GM20431 (cell line): ENCODE data around the gene HES4.

Experiments used
- in situ Hi-C: fragments of 300-500 bp; cut with MseI, MboI; formaldehyde crosslinking; loops from one replicate; pipeline ENCODE4 v1.15.0; 2020; ENCODE audit warnings: low sequenced_read_pairs; ENCODE audit not compliant: unreplicated experiment

HES4 gene, protein sequence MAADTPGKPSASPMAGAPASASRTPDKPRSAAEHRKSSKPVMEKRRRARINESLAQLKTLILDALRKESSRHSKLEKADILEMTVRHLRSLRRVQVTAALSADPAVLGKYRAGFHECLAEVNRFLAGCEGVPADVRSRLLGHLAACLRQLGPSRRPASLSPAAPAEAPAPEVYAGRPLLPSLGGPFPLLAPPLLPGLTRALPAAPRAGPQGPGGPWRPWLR

DNA sequence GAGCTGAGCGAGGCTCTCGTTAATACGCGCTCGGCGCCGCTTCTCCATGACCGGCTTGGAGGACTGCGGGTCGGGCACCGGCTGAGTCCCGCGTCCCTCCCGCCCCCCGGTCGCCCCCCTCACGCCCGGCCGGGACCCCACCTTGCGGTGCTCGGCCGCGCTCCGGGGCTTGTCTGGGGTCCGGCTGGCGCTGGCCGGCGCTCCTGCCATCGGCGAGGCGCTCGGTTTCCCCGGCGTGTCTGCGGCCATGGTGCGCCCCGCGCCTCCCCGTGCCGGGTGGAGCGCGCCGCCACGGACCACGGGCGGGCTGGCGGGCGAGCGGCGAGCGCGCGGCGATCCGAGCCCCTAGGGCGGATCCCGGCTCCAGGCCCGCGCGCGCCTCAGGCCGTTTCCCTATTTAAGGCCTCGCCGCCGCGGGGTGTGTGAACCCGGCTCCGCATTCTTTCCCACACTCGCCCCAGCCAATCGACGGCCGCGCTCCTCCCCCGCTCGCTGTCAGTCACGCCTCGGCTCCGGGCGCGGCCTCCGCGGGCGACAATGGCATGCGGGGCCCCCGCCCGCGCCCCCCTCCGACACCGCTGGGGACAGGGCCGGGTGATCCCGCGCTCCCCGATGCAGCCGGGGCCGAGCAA lies at the start of gene HES4:
HES4 (minus strand) TSS at position 373 of the 632 bp plus-strand sequence; CDS start at position 249, 124 bp downstream.
- in situ Hi-C loops = no loop called here

DNA sequence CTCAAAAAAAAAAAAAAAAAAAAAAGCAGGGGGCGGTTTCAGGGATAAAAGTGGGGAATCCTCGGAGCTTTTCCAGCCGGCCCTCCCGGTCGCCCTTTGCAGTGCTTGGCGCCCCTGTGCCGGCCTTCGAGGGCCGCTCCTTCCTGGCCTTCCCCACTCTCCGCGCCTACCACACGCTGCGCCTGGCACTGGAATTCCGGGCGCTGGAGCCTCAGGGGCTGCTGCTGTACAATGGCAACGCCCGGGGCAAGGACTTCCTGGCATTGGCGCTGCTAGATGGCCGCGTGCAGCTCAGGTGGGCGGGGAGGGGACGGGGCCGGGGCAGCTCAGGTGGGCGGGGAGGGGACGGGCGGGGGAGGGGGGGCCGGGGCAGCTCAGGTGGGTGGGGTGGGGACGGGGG lies 48.9 kb upstream of the HES4 start:
- in situ Hi-C loops = no loop called here

DNA sequence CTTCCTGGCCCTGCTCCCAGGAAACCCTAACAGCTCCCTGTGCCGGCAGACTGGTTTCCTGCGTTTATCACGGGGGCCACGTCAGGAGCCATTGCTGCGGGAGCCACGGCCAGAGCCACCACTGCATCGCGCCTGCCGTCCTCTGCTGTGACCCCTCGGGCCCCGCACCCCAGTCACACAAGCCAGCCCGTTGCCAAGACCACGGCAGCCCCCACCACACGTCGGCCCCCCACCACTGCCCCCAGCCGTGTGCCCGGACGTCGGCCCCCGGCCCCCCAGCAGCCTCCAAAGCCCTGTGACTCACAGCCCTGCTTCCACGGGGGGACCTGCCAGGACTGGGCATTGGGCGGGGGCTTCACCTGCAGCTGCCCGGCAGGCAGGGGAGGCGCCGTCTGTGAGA lies 48.1 kb upstream of the HES4 start:
- in situ Hi-C loops = no loop called here

DNA sequence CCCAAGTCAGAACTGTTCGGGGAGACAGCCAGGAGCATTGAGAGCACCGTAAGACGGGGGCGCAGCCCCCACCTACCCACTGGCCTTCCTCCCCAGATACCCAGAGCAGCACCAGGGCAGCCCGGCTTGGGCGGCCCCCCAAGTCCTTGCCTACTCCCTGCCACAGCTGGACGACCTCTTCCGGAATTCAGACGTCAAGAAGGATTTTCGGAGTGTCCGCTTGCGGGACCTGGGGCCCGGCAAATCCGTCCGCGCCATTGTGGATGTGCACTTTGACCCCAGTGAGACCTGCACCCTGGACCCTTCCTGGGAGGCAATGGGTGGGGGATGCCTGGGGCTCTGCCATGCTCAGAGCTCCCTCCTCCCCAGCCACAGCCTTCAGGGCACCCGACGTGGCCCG lies 47.5 kb upstream of the HES4 start:
- in situ Hi-C loops = no loop called here

DNA sequence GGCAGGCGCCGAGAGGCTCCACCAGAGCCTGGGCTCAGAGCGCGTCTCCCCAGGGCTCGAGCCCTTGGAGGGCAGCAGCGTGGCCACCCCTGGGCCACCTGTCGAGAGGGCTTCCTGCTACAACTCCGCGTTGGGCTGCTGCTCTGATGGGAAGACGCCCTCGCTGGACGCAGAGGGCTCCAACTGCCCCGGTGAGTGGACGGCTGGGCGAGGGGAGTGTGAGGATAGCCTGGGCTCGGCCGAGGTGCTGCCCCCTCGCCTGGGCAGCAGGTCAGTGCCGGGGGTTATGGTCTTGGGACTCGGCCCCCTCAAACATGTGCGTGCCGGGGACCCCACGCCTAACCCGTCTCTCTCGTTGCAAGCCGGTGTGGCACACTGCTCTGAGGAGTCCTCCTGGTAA lies 46.9 kb upstream of the HES4 start:
- in situ Hi-C loops = no loop called here

DNA sequence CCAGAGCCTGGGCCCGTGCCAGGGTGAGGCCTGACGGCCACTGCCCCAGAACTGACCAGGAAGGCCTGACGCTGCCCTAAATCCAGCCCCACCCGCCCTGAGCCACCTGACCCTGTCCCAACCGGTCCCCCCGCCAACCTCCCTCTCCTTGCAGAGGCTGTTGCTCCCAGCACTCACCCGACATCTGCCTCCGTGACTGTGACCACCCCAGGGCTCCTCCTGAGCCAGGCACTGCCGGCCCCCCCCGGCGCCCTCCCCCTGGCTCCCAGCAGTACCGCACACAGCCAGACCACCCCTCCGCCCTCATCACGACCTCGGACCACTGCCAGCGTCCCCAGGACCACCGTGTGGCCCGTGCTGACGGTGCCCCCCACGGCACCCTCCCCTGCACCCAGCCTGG lies 46.3 kb upstream of the HES4 start:
- in situ Hi-C loops = no loop called here

DNA sequence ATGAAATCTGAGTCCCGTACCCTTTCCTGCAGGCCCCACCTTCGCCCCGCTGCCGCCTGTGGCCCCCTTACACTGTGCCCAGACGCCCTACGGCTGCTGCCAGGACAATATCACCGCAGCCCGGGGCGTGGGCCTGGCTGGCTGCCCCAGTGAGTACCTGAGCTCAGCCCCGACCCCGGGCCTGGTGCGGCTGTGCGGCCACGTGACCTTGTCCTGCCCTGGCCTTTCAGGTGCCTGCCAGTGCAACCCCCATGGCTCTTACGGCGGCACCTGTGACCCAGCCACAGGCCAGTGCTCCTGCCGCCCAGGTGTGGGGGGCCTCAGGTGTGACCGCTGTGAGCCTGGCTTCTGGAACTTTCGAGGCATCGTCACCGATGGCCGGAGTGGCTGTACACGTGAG lies 45.2 kb upstream of the HES4 start:
- in situ Hi-C loops = no loop called here

DNA sequence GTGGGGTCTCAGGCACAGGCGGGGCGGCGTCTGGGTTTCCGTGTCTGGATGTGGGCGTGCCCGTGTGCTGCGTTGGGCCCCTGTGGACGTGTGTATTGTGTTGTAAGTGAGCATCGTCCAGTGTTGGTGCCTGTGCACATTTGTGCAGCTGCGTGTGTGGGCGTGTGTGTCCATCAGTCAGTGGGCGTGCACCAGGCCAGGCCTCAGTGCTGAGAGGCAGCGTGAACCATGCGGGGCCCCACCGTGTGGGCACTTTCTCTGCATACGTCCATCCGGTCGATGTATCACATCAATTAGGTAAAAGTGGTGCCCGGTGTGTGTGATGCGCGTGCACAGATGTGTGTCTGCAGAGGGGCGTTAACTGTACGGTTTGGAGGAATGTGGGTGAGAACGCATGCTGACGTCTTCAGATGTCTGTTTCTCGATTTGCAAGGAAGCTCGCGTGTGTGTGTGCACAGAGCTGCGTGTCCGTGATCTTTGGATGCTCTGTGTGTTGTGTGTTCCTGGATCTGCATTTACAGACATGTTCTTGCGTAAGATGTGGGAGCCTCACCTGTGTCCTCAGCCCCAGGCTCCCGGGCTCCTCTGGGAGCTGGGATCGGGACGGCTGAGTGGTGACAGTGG lies 44.7 kb upstream of the HES4 start:
- in situ Hi-C loops = no loop called here

DNA sequence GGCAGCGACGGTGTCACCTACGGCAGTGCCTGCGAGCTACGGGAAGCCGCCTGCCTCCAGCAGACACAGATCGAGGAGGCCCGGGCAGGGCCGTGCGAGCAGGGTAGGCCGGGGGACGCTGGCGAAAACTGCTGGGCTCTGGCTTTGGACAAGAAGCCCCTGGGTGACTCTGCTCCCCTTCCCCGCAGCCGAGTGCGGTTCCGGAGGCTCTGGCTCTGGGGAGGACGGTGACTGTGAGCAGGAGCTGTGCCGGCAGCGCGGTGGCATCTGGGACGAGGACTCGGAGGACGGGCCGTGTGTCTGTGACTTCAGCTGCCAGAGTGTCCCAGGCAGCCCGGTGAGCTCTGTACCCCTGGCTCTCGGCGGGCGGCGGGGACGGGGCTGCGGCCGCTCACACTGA lies 44.0 kb upstream of the HES4 start:
- in situ Hi-C loops = no loop called here

DNA sequence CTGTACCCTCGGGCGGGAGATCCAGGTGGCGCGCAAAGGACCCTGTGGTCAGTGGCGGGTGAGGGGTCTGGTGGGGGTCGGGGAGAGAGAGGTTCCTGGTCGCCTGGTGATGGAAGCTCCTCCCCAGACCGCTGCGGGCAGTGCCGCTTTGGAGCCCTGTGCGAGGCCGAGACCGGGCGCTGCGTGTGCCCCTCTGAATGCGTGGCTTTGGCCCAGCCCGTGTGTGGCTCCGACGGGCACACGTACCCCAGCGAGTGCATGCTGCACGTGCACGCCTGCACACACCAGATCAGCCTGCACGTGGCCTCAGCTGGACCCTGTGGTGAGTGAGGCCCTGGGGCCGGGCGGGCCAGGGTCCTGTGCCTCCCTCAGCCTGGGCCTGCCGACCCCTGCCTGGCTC lies 43.5 kb upstream of the HES4 start:
- in situ Hi-C loops = no loop called here

DNA sequence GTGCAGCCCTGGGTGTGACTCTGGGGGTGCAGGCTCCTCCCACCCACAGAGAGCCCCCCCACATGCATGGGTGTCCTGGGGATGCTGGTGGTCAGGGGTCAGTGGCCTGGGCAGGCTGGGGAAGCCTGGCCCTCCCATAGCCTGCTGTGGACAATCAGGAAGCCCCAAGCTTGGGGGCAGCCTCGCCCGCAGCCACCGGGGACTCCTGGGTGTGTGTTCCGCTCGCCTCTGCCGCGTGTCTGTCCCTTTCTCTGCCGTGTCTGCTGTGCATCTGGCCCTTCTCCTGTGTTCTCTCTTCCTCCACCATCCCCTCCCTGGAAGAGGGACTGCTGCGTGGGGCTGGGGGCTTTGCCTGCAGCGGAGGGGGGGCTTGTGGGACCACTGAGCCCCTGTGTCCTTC lies 42.9 kb upstream of the HES4 start:
- in situ Hi-C loops = no loop called here

DNA sequence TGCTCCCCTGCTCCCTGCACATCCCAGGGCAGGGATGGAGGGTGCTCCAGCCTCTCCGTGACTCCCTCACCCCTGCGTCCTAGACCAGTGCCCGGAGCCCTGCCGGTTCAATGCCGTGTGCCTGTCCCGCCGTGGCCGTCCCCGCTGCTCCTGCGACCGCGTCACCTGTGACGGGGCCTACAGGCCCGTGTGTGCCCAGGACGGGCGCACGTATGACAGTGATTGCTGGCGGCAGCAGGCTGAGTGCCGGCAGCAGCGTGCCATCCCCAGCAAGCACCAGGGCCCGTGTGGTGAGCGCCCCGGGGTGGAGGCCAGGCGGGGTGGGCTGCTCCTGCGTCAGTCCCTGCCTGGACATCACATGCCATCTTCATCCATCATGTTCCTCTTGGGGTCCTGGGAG lies 42.0 kb upstream of the HES4 start:
- in situ Hi-C loops = no loop called here

DNA sequence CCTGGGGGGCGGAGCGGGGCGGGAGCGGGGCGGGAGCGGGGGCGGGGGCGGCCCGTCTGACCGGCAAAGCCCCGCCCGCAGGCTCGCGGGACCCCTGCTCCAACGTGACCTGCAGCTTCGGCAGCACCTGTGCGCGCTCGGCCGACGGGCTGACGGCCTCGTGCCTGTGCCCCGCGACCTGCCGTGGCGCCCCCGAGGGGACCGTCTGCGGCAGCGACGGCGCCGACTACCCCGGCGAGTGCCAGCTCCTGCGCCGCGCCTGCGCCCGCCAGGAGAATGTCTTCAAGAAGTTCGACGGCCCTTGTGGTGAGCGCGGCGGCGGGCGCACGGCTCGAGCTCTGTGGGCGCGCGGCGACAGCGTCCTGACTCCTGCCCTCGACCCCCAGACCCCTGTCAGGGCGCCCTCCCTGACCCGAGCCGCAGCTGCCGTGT lies 41.2 kb upstream of the HES4 start:
- in situ Hi-C loops = no loop called here

DNA sequence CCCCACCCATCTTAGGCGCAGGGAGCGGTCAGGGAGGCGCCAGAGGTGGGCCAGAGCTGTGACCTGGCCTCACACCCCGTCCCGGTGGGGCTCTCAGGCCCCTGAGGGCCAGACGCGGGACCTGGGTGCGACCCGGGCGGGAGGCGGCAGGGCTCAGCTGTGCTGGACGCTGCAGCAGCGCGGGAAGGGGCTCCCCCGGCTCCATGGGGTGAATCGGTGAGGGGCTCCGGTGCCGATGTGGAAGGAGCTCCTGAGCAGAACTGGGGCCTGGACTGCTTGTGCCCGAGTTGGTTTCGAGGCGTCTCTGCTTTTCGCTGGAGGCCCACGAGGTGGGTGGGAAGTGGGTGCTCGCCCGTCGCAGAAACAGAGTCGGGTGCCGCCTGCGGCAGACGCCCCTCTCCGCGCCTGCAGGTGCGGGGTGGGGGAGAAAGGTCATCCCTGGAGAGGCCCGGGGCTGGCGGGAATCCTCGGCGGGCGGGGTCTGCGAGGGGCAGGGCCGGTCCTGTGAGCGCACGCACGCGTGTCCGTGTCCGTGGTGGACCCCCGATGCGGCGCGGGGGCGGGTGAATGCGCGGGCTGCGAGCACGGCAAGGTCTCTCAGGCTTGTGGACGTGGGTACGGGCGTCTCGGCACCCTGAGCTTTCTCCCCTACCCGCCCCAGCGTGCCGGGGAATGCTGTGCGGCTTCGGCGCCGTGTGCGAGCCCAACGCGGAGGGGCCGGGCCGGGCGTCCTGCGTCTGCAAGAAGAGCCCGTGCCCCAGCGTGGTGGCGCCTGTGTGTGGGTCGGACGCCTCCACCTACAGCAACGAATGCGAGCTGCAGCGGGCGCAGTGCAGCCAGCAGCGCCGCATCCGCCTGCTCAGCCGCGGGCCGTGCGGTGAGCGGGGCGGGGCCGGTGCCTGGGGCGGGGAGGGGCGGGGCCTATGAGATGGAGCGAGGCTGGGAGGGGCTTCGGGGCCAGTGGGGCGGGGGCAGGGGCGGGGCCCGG lies 40.4 kb upstream of the HES4 start:
- in situ Hi-C loops = no loop called here

DNA sequence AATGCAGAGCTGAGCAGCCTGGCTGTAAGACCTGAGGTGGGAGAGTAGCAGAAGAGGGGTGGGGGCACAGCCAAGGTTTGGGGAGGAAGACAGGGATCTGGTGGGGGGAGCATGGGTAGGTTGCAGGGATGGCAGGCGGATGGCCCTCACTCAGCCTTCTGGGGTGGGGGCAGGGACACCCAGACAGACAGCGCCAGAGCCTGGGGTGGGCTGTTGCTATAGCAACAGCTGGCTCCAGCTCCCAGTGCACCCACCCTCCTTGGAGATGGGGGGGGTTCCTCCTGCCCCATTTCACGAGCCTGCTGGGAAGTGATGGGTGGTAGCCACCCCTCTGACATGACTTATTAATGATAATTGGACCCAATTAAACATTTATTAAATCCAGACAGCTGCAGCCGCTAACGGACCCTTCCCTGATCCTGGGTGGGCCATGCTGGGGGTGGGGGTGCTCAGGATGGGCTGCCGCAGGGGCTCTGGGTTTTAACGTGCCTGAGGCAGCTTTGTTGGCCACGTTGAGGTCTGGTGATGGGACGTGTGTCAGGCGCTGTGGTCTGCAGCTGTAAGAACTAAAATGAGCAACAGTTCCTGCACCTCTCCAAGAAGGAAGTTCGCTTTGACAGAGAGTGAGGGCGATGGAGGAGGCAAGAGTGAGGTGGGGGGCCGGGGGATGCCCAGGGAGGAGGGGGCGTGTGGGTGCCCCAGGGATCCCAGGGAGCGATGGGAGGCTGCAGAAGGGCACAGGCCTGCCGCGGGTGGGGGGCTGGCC lies 39.4 kb upstream of the HES4 start:
- in situ Hi-C loops = no loop called here

DNA sequence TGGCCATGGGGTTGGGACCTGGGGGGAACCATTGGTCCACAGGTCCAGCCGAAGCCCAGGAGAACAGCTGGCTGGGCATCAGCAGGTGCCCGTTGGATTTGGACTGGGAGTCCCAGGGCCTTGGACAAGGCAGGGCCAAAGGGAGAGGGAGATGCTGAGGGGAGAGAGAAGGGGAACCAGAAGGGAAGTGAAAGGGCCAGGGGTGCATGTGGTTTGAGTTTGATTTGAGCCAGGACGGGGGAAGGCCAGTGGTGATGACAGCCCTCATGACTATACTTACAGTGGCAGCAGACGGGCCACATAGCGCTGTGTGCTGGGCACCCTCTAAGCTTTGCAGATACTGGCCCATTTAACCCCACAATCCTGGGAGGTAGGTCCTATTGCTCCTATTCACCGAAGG lies 38.8 kb upstream of the HES4 start:
- in situ Hi-C loops = no loop called here

DNA sequence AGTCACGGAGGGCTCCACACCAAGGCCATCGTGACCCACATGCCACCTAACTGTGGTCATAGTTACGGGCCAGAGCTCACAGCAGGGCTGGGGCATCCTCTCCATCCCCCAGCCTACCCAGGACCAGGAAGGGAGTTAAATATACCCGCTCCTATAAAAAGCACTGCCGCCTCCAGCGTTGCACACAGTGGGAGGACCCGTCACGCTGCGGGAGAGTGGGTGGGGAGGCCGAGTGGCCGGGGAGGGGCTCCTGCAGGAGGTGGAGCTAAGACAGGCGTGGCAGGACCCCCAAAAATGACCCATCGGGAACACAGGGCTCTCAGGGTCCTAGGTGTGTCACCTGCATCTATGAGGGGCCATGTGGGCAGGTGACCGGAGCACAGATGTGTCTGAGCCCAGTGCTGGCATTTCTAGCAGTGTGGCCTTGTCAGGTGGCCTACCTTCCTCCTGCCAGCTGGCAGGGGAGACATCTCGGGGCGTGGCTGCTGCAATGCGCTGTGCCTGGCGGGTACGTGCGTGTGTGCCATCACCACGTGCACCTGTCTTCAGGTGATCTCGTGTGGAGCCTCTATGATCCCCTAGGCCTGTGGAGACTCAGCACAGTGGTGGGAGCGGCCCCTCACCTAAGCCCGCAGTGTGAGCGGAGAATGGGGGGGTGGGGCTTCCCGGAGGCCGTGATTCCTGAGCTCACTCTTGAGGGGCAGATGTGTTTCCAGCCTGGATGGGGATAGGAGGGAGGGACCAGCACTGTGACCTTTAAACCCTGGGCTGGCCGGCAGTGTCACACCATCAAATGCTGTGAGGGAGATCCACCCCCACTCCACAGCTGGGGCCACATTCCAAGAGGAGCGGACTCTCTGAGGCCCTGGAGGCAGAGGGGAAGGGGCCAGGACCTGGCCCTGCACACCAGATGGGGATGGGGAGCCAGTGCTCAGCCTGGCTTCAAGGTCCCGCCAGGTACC lies 37.8 kb upstream of the HES4 start:
- in situ Hi-C loops = no loop called here

DNA sequence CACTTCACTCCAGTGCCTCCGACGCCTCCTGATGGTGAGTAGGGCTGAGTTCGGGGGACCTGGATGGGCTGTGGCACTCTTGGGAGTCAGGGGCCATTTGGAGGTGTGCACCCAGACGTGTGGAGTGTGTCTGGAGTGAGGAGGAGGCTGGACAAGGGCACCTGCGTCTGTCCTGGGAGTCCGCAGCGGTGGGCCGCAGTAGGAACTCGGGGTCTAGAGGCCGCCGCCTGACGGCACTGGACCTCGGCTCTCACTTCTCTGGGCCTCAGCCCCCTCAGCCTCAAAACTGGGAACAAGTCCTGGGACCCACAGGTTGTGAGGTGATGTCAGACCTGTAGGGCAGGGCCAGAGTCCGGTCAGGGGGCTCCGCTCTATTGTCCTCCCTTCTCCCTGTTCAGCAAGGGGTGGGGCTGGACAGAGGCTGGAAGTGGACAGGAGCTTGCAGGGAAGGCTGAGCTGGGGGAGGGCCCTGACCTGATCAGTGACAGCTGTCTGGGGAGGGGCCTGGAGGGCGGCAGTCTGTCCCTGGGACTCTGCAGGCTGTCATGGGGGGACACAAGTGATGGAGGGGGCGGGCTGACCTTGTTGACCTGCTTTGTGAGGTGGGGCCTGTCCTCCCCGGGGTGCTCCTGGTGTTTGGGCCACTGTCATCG lies 35.5 kb upstream of the HES4 start:
- in situ Hi-C loops = no loop called here
